22Rv1 (cell line): ENCODE data around the gene FAM227B.

ENCODE experiments used
- CTCF ChIP-seq: fragments of 450-650 bp; IDR thresholded peaks from 2 replicates; pipeline ENCODE4 v1.5.1; 2017; ENCODE audit warnings: mild to moderate bottlenecking
- ZFX ChIP-seq: fragments of 450-650 bp; IDR thresholded peaks from 2 replicates; pipeline ENCODE4 v1.6.1; 2017; ENCODE audit warnings: antibody characterized with exemption, borderline replicate concordance

GRCh38 chr15:49495993-49496753 is 124.4 kb downstream of the FAM227B start:
- TF ChIP-seq CTCF (no peak), ZFX (no peak)
